K562 (cell line): Measurements from ENCODE around the gene POLR3GL. TPM values are rescaled to one million over a fixed set of nuclear protein-coding genes. Genes with fewer than 3 reads are reported as not detected.

Experiments used
- ATAC-seq: fragments of 200-7000 bp; cut with Tn5 transposase; 3 replicates; pipeline ENCODE4 v1.9.1; 2020; ENCODE audit warnings: moderate library complexity
- BruUV-seq: library from RNA; stranded (reverse); fragments of 400-500 nt; replicated peaks from 2 replicates; lab custom pipeline; 2021; lab: Mats Ljungman, UMichigan
- CTCF ChIA-PET: fragments of 300-600 bp; formaldehyde crosslinking; extraction: SDS; loops from one replicate; lab custom pipeline; 2021; ENCODE audit warnings: low intra/inter-chr PET ratio; lab: Yijun Ruan, JAX
- POLR2A ChIA-PET: fragments of 300-600, 350-650 bp; sonication (Branson Sonifier 250); formaldehyde crosslinking; extraction: SDS; loops from one replicate; lab custom pipeline; 2021; ENCODE audit warnings: antibody characterized with exemption, inconsistent platforms; lab: Yijun Ruan, JAX
- DNase-seq, 4 experiments: peaks; one replicate each; pipeline versions ENCODE4 v3.0.0 to v3.0.0-alpha.2; 2011 to 2018; ENCODE audit warnings: low spot score in 3 of 4, mixed read lengths in 3 of 4; ENCODE audit errors: extremely low read depth in 1 of 4
- FAIRE-seq: peaks from 2 replicates; lab custom pipeline; 2011; peaks lifted over from hg19 to GRCh38; lab: Jason Lieb, UNC
- H2AFZ ChIP-seq: 2 replicates; pipeline ENCODE4 v1.6.0; 2011; ENCODE audit warnings: low read depth, low read length, control low read depth, inconsistent platforms
- H3K27ac ChIP-seq: fragments of 200-600 bp; 3 replicates; pipeline ENCODE4 v1.8.0; 2011; ENCODE audit warnings: low read depth, mild to moderate bottlenecking, control low read depth, inconsistent platforms, low read length, moderate library complexity, mixed read lengths; ENCODE audit errors: extremely low read depth
- H3K27me3 ChIP-seq, 2 experiments: fragments of 300-600 bp in 1 of 2; 2 replicates in 1 of 2; 3 replicates in 1 of 2; pipeline versions ENCODE4 v1.6.0 to v1.8.0; 2011; ENCODE audit warnings: inconsistent platforms in 2 of 2, low read length in 2 of 2, mild to moderate bottlenecking in 1 of 2, mixed read lengths in 1 of 2, moderate library complexity in 1 of 2; ENCODE audit not compliant: control insufficient read depth in 2 of 2, insufficient read depth in 2 of 2
- H3K36me3 ChIP-seq: fragments of 300-600 bp; 3 replicates; pipeline ENCODE4 v1.8.0; 2011; ENCODE audit warnings: mild to moderate bottlenecking, low read length, inconsistent platforms; ENCODE audit not compliant: control insufficient read depth, insufficient read depth
- H3K4me1 ChIP-seq, 2 experiments: fragments of 200-600 bp in 1 of 2; replicated peaks in 1 of 2; 2 replicates in 1 of 2; 3 replicates in 1 of 2; pipeline versions ENCODE4 v1.5.1 to v1.8.0; 2011; ENCODE audit warnings: inconsistent platforms in 2 of 2, low read length in 2 of 2, mild to moderate bottlenecking in 1 of 2, mixed read lengths in 1 of 2, moderate library complexity in 1 of 2; ENCODE audit not compliant: control insufficient read depth in 2 of 2, insufficient read depth in 2 of 2
- H3K4me2 ChIP-seq: 2 replicates; pipeline ENCODE4 v1.6.1; 2011; ENCODE audit warnings: low read length, control low read depth, inconsistent platforms, mixed read lengths; ENCODE audit not compliant: insufficient read depth
- H3K4me3 ChIP-seq: fragments of 200-600 bp; sonication (generic), shearing (Covaris generic); 2 replicates; pipeline ENCODE4 v1.5.1; 2016; ENCODE audit warnings: control low read depth, inconsistent platforms
- H3K79me2 ChIP-seq: fragments of 200-600 bp; 3 replicates; pipeline ENCODE4 v1.8.0; 2011; ENCODE audit warnings: low read length, inconsistent platforms; ENCODE audit not compliant: control insufficient read depth, insufficient read depth
- H3K9ac ChIP-seq, 2 experiments: 2 replicates each; pipeline versions ENCODE4 v1.6.0 to v1.6.1; 2011; ENCODE audit warnings: low read depth in 2 of 2, low read length in 2 of 2, control low read depth in 1 of 2, inconsistent platforms in 1 of 2, mild to moderate bottlenecking in 1 of 2, mixed read lengths in 1 of 2; ENCODE audit not compliant: insufficient read depth in 1 of 2
- H3K9me1 ChIP-seq: one replicate; pipeline ENCODE4 v1.6.0; 2011; ENCODE audit warnings: inconsistent platforms, mild to moderate bottlenecking, low read length, moderate library complexity; ENCODE audit not compliant: control insufficient read depth, insufficient read depth
- H3K9me3 ChIP-seq: replicated peaks from 2 replicates; pipeline ENCODE4 v1.5.1; 2011; ENCODE audit warnings: low read depth, low read length, inconsistent platforms; ENCODE audit not compliant: control insufficient read depth, insufficient read depth
- H4K20me1 ChIP-seq: replicated peaks from 2 replicates; pipeline ENCODE4 v1.6.1; 2011; ENCODE audit warnings: low read length, inconsistent platforms, mixed read lengths; ENCODE audit not compliant: control insufficient read depth, insufficient read depth
- BRD4 ChIP-seq: fragments of 200-600 bp; sonication (generic); IDR thresholded peaks from 2 replicates; pipeline ENCODE4 v1.6.1; 2017; ENCODE audit warnings: inconsistent platforms
- ELF1 ChIP-seq: fragments of 200-800 bp; sonication (Bioruptor generic); IDR thresholded peaks from 2 replicates; pipeline ENCODE4 v1.6.1; 2016; ENCODE audit warnings: missing genetic modification characterization, missing compliant biosample characterization
- HOMEZ ChIP-seq: fragments of 250-450 bp; sonication (Bioruptor Pico); IDR thresholded peaks from 2 replicates; pipeline ENCODE4 v1.4.0; 2020; ENCODE audit warnings: mild to moderate bottlenecking, moderate library complexity
- RBFOX2 ChIP-seq: fragments of 200-400 bp; formaldehyde crosslinking; IDR thresholded peaks from 2 replicates; pipeline ENCODE4 v1.6.1; 2017; ENCODE audit warnings: low read depth, mild to moderate bottlenecking, low read length, moderate library complexity
- ZNF586 ChIP-seq: fragments of 450-650 bp; formaldehyde crosslinking; conservative IDR thresholded peaks from 2 replicates; pipeline ENCODE4 v1.4.0; 2020; ENCODE audit warnings: mild to moderate bottlenecking, moderate library complexity
- WGBS: fragments of 100-300 bp; shearing (Covaris generic); methylation state at CpG from one replicate; pipeline ENCODE4 v1.1.6; 2016; ENCODE audit warnings: low coverage, mixed read lengths; ENCODE audit not compliant: insufficient coverage; ENCODE audit errors: missing lambda C conversion rate; 5-methylcytosine and 5-hydroxymethylcytosine counted together
- in situ Hi-C: fragments of 300-500 bp; cut with MboI; formaldehyde crosslinking; loops from 4 replicates; pipeline ENCODE4 v1.15.0; 2018; ENCODE audit warnings: inconsistent platforms, mixed read lengths
- intact Hi-C: fragments of 100-400 bp; cut with micrococcal nuclease; formaldehyde crosslinking; loops from 2 replicates; pipeline ENCODE4 v1.14.2; 2022
- polyA plus RNA-seq, 8 experiments: library from polyadenylated mRNA; depleted of rRNA in 4 of 8; stranded (reverse) in 5 of 8; unstranded in 3 of 8; fragments of >200 nt; fragmentation: Nextera tagmentation in 2 of 8; fragmentation: Illumina TruSeq in 1 of 8; extraction: Ambion mirVana in 2 of 8; extraction: Trizol in 1 of 8; gene quantifications; 2 replicates each; pipeline versions ENCODE4 v1.2.1 to v1.2.3, GENCODE V29; 2011 to 2014; ENCODE audit warnings: inconsistent platforms in 1 of 8, missing spikeins in 1 of 8
- total RNA-seq, 7 experiments: library from RNA; depleted of rRNA in 6 of 7; stranded (reverse); fragments of >200 nt in 6 of 7; fragmentation: Illumina TruSeq in 2 of 7; extraction: Trizol in 2 of 7; gene quantifications; 2 replicates each; pipeline versions ENCODE4 v1.2.1 to v1.2.3, GENCODE V29; 2011 to 2021; ENCODE audit warnings: low replicate concordance in 1 of 7

The POLR3GL gene
- total and polyA plus RNA-seq, 9 of the 15 experiments (the other 6 are each of a cell fraction or from before 2014, with no cell fraction given) = 14.6 to 48.4 (median 38.2) TPM

- Histone ChIP-seq H3K27ac (no peak overlapping the region), H3K9me3 (no peaks in the 10 kb centered on the region), H3K79me2 (no peaks in the 10 kb centered on the region), H3K4me1 (peaks cover 0 to 3% of the 10 kb centered on the region in 2 experiments; a peak in 1 of 5 replicates), H3K9me1 (peaks cover 3% of the 10 kb centered on the region), H2AFZ (no peak overlapping the region), H3K27me3 (no peaks in the 10 kb centered on the region), H3K4me2 (no peak overlapping the region), H4K20me1 (no peaks in the 10 kb centered on the region), H3K9ac (no peak overlapping the region), H3K4me3 (no peak overlapping the region), H3K36me3 (peaks cover 22% of the 10 kb centered on the region; the same call in 1 of the 3 replicates)
- TF ChIP-seq ZNF586 (no peak), RBFOX2 (no peak), ELF1 (no peak), HOMEZ (CRISPR knock-in tag) (no peak), BRD4 (no peak)
- no peak for DNase-seq
- no peak for FAIRE-seq
- no peak for ATAC-seq
- in situ Hi-C loops = no loop called here
- 87% methylated on average over 1 of the region's 1 CpG for WGBS
- intact Hi-C loops = no loop called here
- BruUV-seq = no TSS peak
- ChIA-PET POLR2A (interaction anchor here (0.6 to 2.5 kb wide), 3 partner anchors 10 to 92 kb away, joined by 3 to 15 read pairs (median 3); partner anchors contain the start of genes NUDT17 and RBM8A), CTCF (no interaction called here)
These were observed 27.1 kb upstream of the POLR3GL start for GRCh38 chr1:145937436-145937835.
